Liver (tissue), 9 donors: ENCODE results near the gene C20orf173. TPM values are rescaled to one million over a fixed set of nuclear protein-coding genes. Genes with fewer than 3 reads are reported as not detected.

Experiments used
- DNase-seq: peaks from one replicate; pipeline ENCODE4 v3.0.0-alpha.2; 2017; ENCODE audit warnings: low spot score
- H3K27ac ChIP-seq, 2 donors: one replicate each; pipeline ENCODE4 v1.7.0; 2013; ENCODE audit warnings: inconsistent platforms in 2 of 2, low read length in 2 of 2, control low read depth in 1 of 2, low read depth in 1 of 2, mild to moderate bottlenecking in 1 of 2
- H3K27me3 ChIP-seq, 4 donors: one replicate each; pipeline versions ENCODE4 v1.6.1 to v1.7.0; 2013; ENCODE audit warnings: low read length in 3 of 4, inconsistent platforms in 1 of 4, mild to moderate bottlenecking in 1 of 4, moderate library complexity in 1 of 4; ENCODE audit not compliant: control insufficient read depth in 4 of 4, insufficient read depth in 4 of 4
- H3K36me3 ChIP-seq, 4 donors: one replicate each; pipeline versions ENCODE4 v1.6.1 to v1.7.0; 2013; ENCODE audit warnings: low read length in 3 of 4, mild to moderate bottlenecking in 3 of 4, low read depth in 1 of 4, moderate library complexity in 1 of 4; ENCODE audit not compliant: control insufficient read depth in 4 of 4, insufficient read depth in 3 of 4
- H3K4me1 ChIP-seq, 4 donors: one replicate each; pipeline versions ENCODE4 v1.6.1 to v1.7.0; 2013; ENCODE audit warnings: low read length in 3 of 4, mild to moderate bottlenecking in 3 of 4, moderate library complexity in 1 of 4; ENCODE audit not compliant: control insufficient read depth in 4 of 4, insufficient read depth in 4 of 4
- H3K4me3 ChIP-seq, 3 donors: one replicate each; pipeline versions ENCODE4 v1.6.1 to v1.7.0; 2013; ENCODE audit warnings: low read length in 3 of 3, control low read depth in 1 of 3, low read depth in 1 of 3, mild to moderate bottlenecking in 1 of 3
- H3K9ac ChIP-seq, 2 donors: one replicate each; pipeline ENCODE4 v1.7.0; 2013; ENCODE audit warnings: low read length in 2 of 2, mild to moderate bottlenecking in 2 of 2, moderate library complexity in 2 of 2, control low read depth in 1 of 2, low read depth in 1 of 2
- H3K9me3 ChIP-seq, 4 donors: one replicate each; pipeline versions ENCODE4 v1.6.1 to v1.7.0; 2013; ENCODE audit warnings: low read length in 3 of 4; ENCODE audit not compliant: control insufficient read depth in 4 of 4
- ATF3 ChIP-seq: IDR thresholded peaks from 2 replicates; pipeline ENCODE4 v1.6.1; 2016; ENCODE audit warnings: antibody characterized with exemption
- CTCF ChIP-seq: fragments of 150-350 bp; IDR thresholded peaks from 2 replicates; pipeline ENCODE4 v1.5.1; 2017; ENCODE audit warnings: improper control_type of control experiment, low read depth, low read length; ENCODE audit not compliant: missing input control
- EGR1 ChIP-seq, 2 donors: IDR thresholded peaks; 2 replicates each; pipeline ENCODE4 v1.6.1; 2016 to 2018; ENCODE audit warnings: antibody characterized with exemption in 2 of 2, low read depth in 2 of 2
- FOXA1 ChIP-seq: IDR thresholded peaks from 2 replicates; pipeline ENCODE4 v1.6.1; 2016; ENCODE audit warnings: antibody characterized with exemption
- FOXA2 ChIP-seq: IDR thresholded peaks from 2 replicates; pipeline ENCODE4 v1.6.1; 2016; ENCODE audit warnings: antibody characterized with exemption
- GABPA ChIP-seq, 2 donors: IDR thresholded peaks in 1 of 2; conservative IDR thresholded peaks in 1 of 2; 2 replicates each; pipeline ENCODE4 v1.6.1; 2016; ENCODE audit warnings: antibody characterized with exemption in 2 of 2, mild to moderate bottlenecking in 1 of 2, moderate library complexity in 1 of 2
- HNF4A ChIP-seq, 2 donors: conservative IDR thresholded peaks; 2 replicates each; pipeline ENCODE4 v1.6.1; 2016; ENCODE audit warnings: antibody characterized with exemption in 2 of 2, mild to moderate bottlenecking in 2 of 2
- HNF4G ChIP-seq: IDR thresholded peaks from 2 replicates; pipeline ENCODE4 v1.6.1; 2016; ENCODE audit warnings: antibody characterized with exemption
- JUND ChIP-seq, 2 donors: IDR thresholded peaks; 2 replicates each; pipeline ENCODE4 v1.6.1; 2016; ENCODE audit warnings: antibody characterized with exemption in 2 of 2
- MAX ChIP-seq: IDR thresholded peaks from 2 replicates; pipeline ENCODE4 v1.6.1; 2016; ENCODE audit warnings: antibody characterized with exemption
- NR2F2 ChIP-seq: IDR thresholded peaks from 2 replicates; pipeline ENCODE4 v1.6.1; 2016; ENCODE audit warnings: antibody characterized with exemption
- RAD21 ChIP-seq, 2 donors: IDR thresholded peaks; 2 replicates each; pipeline ENCODE4 v1.6.1; 2016; ENCODE audit warnings: antibody characterized with exemption in 2 of 2, mild to moderate bottlenecking in 2 of 2
- REST ChIP-seq: IDR thresholded peaks from 2 replicates; pipeline ENCODE4 v1.6.1; 2016; ENCODE audit warnings: antibody characterized with exemption, mild to moderate bottlenecking
- RXRA ChIP-seq, 2 donors: IDR thresholded peaks; 2 replicates each; pipeline ENCODE4 v1.6.1; 2017 to 2018; ENCODE audit warnings: antibody characterized with exemption in 2 of 2, mild to moderate bottlenecking in 1 of 2
- SP1 ChIP-seq: IDR thresholded peaks from 2 replicates; pipeline ENCODE4 v1.6.1; 2018; ENCODE audit warnings: antibody characterized with exemption, mild to moderate bottlenecking
- TAF1 ChIP-seq: conservative IDR thresholded peaks from 2 replicates; pipeline ENCODE4 v1.6.1; 2016; ENCODE audit warnings: antibody characterized with exemption, mild to moderate bottlenecking
- YY1 ChIP-seq: IDR thresholded peaks from 2 replicates; pipeline ENCODE4 v1.6.1; 2016; ENCODE audit warnings: antibody characterized with exemption, mild to moderate bottlenecking
- ZBTB33 ChIP-seq: IDR thresholded peaks from 2 replicates; pipeline ENCODE4 v1.6.1; 2016; ENCODE audit warnings: antibody characterized with exemption
- WGBS: extraction: QIAGEN DNeasy Blood & Tissue Kit; methylation state at CpG from one replicate; pipeline ENCODE4 v1.1.7; 2013; 5-methylcytosine and 5-hydroxymethylcytosine counted together
- polyA plus RNA-seq, 2 donors: library from polyadenylated mRNA; stranded (reverse) in 1 of 2; unstranded in 1 of 2; fragments of 200-250 nt in 1 of 2; fragments of >200 nt in 1 of 2; fragmentation: Nextera tagmentation in 1 of 2; extraction: Ambion mirVana in 1 of 2; gene quantifications; one replicate each; pipeline versions ENCODE4 v1.2.1 to v1.2.3, GENCODE V29; 2013 to 2015
- total RNA-seq, 2 donors: library from RNA; depleted of rRNA; stranded (reverse); fragments of >200 nt; gene quantifications; one replicate each; pipeline ENCODE4 v1.2.3, GENCODE V29; 2014
- donor health status: healthy.
- donor health status: healthy.
- donor health status: healthy.
- donor health status: healthy.
- donor health status: healthy.

C20orf173 gene
- total and polyA plus RNA-seq, 4 donors, result not detected

GRCh38 chr20:35506872-35507638, 22.4 kb downstream of the C20orf173 start:
- Histone ChIP-seq H3K4me3 (no peak overlapping the region), H3K27me3 (no peaks in the 10 kb centered on the region), H3K27ac (no peak overlapping the region), H3K9me3 (no peaks in the 10 kb centered on the region), H3K9ac (no peak overlapping the region), H3K4me1 (no peaks in the 10 kb centered on the region), H3K36me3 (peaks cover 6 to 87% (median 29%) of the 10 kb centered on the region in 4 donors)
- no peak for DNase-seq
- no peak for TF ChIP-seq REST
- TF ChIP-seq RAD21 (IDR thresholded peaks at IDR 0.05), result no peak
- no peak for TF ChIP-seq CTCF
- no peak for TF ChIP-seq SP1
- TF ChIP-seq JUND (IDR thresholded peaks at IDR 0.05), result no peak
- TF ChIP-seq NR2F2, result no peak
- no peak for TF ChIP-seq HNF4A (conservative IDR thresholded peaks at IDR 0.05)
- no peak for TF ChIP-seq MAX
- TF ChIP-seq FOXA1, result no peak
- no peak for TF ChIP-seq ATF3
- TF ChIP-seq EGR1 (IDR thresholded peaks at IDR 0.05; ENCODE audit: low read depth in 2 of 2), result no peak
- no peak for TF ChIP-seq GABPA (IDR thresholded peaks at IDR 0.05 in 1 of 2, conservative IDR thresholded peaks at IDR 0.05 in 1 of 2)
- no peak for TF ChIP-seq HNF4G
- no peak for TF ChIP-seq ZBTB33
- TF ChIP-seq TAF1, result no peak
- no peak for TF ChIP-seq FOXA2
- TF ChIP-seq YY1, result no peak
- no peak for TF ChIP-seq RXRA (IDR thresholded peaks at IDR 0.05)
- WGBS, result 93% methylated on average over 6 of the region's 6 CpGs
